ENCODE data around the gene TRMT2A.

TRMT2A gene

DNA sequence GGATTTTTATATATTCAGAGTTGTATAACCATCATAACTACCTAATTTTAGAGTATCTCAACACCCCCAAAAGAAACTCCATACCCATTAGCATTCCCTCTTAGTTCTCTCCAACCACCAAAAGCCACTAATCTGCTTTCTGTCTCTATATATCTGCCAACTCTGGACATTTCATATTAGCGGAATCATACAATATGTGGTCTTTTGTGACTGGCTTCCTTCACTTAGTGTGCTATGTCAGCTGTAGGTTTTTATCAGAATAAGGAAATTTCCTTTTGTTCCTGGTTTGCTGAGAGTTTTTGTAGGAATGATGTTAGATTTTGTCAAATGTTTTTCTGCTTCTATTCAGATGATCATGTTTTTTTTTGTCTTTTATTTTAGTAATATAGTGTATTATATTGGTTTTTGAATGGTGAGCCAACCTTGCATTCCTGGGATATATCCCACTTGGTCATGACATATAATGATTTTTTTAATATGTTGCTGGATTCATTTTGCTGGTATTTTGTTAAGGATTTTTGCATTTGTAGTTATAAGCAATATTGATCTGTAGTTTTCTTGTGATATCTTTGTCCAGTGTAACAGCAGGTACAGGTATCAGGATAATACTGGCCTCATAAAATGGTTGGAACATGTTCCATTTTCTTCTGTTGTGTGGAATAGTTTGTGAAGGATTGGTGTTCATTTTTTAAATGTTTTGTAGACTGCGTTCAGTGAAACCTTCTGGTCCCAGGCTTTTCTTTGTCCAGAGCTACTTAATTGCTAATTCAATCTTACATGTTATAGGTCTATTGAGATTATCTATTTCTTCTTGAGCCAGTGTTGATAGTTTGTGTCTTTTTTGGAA, 20.2 kb downstream of the TRMT2A start:
- ATAC-seq, result no peak
- TF ChIP-seq, protein P1, sequence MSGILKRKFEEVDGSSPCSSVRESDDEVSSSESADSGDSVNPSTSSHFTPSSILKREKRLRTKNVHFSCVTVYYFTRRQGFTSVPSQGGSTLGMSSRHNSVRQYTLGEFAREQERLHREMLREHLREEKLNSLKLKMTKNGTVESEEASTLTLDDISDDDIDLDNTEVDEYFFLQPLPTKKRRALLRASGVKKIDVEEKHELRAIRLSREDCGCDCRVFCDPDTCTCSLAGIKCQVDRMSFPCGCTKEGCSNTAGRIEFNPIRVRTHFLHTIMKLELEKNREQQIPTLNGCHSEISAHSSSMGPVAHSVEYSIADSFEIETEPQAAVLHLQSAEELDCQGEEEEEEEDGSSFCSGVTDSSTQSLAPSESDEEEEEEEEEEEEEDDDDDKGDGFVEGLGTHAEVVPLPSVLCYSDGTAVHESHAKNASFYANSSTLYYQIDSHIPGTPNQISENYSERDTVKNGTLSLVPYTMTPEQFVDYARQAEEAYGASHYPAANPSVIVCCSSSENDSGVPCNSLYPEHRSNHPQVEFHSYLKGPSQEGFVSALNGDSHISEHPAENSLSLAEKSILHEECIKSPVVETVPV (CRISPR knock-in tag; IDR thresholded peaks at IDR 0.05), result no peak
- TF ChIP-seq ZNF8 (CRISPR knock-in tag; IDR thresholded peaks at IDR 0.05) (no peak), ARNTL (CRISPR knock-in tag; IDR thresholded peaks at IDR 0.05; ENCODE audit: borderline replicate concordance, low read depth) (no peak), RARB (CRISPR knock-in tag; IDR thresholded peaks at IDR 0.05) (no peak), PPARA (CRISPR knock-in tag; IDR thresholded peaks at IDR 0.05; ENCODE audit: borderline replicate concordance) (no peak), TOX (CRISPR knock-in tag; IDR thresholded peaks at IDR 0.05; ENCODE audit: borderline replicate concordance) (no peak), ZNF565 (CRISPR knock-in tag; conservative IDR thresholded peaks at IDR 0.05; ENCODE audit: low read depth) (no peak), SNAI2 (CRISPR knock-in tag; IDR thresholded peaks at IDR 0.05) (no peak), GLIS3 (CRISPR knock-in tag; IDR thresholded peaks at IDR 0.05) (no peak), ZFP30 (CRISPR knock-in tag; IDR thresholded peaks at IDR 0.05) (no peak), ZNF70 (CRISPR knock-in tag; IDR thresholded peaks at IDR 0.05) (no peak), CSDC2 (CRISPR knock-in tag; IDR thresholded peaks at IDR 0.05) (no peak)
- TF ChIP-seq, protein P2, sequence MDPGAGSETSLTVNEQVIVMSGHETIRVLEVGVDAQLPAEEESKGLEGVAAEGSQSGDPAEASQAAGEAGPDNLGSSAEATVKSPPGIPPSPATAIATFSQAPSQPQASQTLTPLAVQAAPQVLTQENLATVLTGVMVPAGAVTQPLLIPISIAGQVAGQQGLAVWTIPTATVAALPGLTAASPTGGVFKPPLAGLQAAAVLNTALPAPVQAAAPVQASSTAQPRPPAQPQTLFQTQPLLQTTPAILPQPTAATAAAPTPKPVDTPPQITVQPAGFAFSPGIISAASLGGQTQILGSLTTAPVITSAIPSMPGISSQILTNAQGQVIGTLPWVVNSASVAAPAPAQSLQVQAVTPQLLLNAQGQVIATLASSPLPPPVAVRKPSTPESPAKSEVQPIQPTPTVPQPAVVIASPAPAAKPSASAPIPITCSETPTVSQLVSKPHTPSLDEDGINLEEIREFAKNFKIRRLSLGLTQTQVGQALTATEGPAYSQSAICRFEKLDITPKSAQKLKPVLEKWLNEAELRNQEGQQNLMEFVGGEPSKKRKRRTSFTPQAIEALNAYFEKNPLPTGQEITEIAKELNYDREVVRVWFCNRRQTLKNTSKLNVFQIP (CRISPR knock-in tag; IDR thresholded peaks at IDR 0.05; ENCODE audit: borderline replicate concordance, low read depth), result no peak

DNA sequence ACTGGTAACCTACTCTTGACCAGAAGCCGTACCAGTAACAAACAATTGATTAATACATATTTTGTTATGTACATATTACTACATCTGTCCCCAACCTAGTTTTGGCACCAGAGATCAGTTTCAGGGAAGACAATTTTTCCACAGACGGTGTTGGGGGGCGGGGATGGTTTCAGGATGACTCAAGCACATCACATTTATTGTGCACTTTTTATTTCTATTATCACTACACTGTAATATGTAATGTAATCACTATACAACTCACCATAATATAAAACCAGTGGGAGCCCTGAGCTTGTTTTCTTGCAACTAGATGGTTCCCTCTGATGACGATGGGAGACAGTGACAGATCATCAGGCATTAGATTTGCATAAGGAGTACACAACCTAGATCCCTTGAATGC, 21.5 kb downstream of the TRMT2A start:
- no peak for ATAC-seq
- no peak for TF ChIP-seq BACH2 (CRISPR knock-in tag; IDR thresholded peaks at IDR 0.05; ENCODE audit: borderline replicate concordance)

DNA sequence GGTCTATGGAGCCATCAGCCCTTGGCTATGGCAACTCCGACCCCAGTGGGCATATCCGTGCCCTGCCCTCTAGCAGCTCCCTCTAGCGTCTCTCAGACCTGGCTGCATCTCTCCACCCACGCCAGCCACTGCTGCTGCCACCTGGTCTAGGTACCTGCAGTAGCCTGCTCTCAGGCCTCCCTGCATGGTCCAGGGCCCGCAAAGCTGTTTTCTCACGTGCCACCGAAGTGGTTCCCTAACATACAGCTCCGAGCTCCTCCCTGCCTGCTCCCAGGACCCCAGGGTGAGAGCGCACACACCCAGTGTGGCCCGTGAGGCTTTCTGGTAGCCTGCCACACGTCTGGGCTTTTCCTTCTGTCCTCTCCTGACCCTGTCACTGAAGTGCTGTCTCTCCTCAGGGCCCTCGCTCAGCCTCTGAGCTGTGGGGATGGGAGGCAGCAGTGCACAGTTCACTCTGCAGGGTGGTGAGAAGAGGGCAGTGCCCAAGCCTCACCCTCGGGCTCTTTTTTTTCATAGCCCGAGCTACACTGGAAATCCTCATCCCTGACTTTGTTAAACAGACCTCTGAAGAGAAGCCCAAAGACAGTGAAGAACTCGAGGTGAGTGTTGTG, 22.7 kb downstream of the TRMT2A start:
- no peak for ATAC-seq
- TF ChIP-seq BACH2 (CRISPR knock-in tag; IDR thresholded peaks at IDR 0.05; ENCODE audit: borderline replicate concordance) (no peak), ZFP3 (CRISPR knock-in tag; IDR thresholded peaks at IDR 0.05) (no peak), SNAI2 (CRISPR knock-in tag; IDR thresholded peaks at IDR 0.05) (no peak), ZNF70 (CRISPR knock-in tag; IDR thresholded peaks at IDR 0.05) (no peak), OSR1 (CRISPR knock-in tag; IDR thresholded peaks at IDR 0.05) (no peak), RARB (CRISPR knock-in tag; IDR thresholded peaks at IDR 0.05) (no peak), TOX (CRISPR knock-in tag; IDR thresholded peaks at IDR 0.05; ENCODE audit: borderline replicate concordance) (no peak), PPARA (CRISPR knock-in tag; IDR thresholded peaks at IDR 0.05; ENCODE audit: borderline replicate concordance) (no peak)
- TF ChIP-seq, protein P2 (CRISPR knock-in tag; IDR thresholded peaks at IDR 0.05; ENCODE audit: borderline replicate concordance, low read depth), result no peak
- TF ChIP-seq, protein P3, sequence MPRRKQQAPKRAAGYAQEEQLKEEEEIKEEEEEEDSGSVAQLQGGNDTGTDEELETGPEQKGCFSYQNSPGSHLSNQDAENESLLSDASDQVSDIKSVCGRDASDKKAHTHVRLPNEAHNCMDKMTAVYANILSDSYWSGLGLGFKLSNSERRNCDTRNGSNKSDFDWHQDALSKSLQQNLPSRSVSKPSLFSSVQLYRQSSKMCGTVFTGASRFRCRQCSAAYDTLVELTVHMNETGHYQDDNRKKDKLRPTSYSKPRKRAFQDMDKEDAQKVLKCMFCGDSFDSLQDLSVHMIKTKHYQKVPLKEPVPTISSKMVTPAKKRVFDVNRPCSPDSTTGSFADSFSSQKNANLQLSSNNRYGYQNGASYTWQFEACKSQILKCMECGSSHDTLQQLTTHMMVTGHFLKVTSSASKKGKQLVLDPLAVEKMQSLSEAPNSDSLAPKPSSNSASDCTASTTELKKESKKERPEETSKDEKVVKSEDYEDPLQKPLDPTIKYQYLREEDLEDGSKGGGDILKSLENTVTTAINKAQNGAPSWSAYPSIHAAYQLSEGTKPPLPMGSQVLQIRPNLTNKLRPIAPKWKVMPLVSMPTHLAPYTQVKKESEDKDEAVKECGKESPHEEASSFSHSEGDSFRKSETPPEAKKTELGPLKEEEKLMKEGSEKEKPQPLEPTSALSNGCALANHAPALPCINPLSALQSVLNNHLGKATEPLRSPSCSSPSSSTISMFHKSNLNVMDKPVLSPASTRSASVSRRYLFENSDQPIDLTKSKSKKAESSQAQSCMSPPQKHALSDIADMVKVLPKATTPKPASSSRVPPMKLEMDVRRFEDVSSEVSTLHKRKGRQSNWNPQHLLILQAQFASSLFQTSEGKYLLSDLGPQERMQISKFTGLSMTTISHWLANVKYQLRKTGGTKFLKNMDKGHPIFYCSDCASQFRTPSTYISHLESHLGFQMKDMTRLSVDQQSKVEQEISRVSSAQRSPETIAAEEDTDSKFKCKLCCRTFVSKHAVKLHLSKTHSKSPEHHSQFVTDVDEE (CRISPR knock-in tag; IDR thresholded peaks at IDR 0.05), result no peak
- TF ChIP-seq, protein P4, sequence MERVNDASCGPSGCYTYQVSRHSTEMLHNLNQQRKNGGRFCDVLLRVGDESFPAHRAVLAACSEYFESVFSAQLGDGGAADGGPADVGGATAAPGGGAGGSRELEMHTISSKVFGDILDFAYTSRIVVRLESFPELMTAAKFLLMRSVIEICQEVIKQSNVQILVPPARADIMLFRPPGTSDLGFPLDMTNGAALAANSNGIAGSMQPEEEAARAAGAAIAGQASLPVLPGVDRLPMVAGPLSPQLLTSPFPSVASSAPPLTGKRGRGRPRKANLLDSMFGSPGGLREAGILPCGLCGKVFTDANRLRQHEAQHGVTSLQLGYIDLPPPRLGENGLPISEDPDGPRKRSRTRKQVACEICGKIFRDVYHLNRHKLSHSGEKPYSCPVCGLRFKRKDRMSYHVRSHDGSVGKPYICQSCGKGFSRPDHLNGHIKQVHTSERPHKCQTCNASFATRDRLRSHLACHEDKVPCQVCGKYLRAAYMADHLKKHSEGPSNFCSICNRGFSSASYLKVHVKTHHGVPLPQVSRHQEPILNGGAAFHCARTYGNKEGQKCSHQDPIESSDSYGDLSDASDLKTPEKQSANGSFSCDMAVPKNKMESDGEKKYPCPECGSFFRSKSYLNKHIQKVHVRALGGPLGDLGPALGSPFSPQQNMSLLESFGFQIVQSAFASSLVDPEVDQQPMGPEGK (CRISPR knock-in tag; IDR thresholded peaks at IDR 0.05; ENCODE audit: borderline replicate concordance), result no peak
